Peyer's patch (tissue), 4 donors: ENCODE data around the gene LAP3. TPM values are rescaled to one million over a fixed set of nuclear protein-coding genes. Genes with fewer than 3 reads are reported as not detected.

ENCODE experiments used
- DNase-seq, 3 donors: peaks; one replicate each; pipeline ENCODE4 v3.0.0-alpha.2; 2017 to 2019
- H3K27ac ChIP-seq, 4 donors: fragments of 200-600 bp; sonication (generic); one replicate each; pipeline ENCODE4 v1.5.1; 2016 to 2019
- H3K27me3 ChIP-seq, 2 donors: fragments of 200-600 bp; sonication (generic); one replicate each; pipeline ENCODE4 v1.5.1; 2019
- H3K36me3 ChIP-seq, 3 donors: fragments of 200-600 bp; sonication (generic); one replicate each; pipeline ENCODE4 v1.5.1; 2016 to 2019
- H3K4me1 ChIP-seq, 4 donors: fragments of 200-600 bp; sonication (generic); one replicate each; pipeline ENCODE4 v1.5.1; 2016 to 2019
- H3K4me3 ChIP-seq, 4 donors: fragments of 200-600 bp; sonication (generic); 1 replicate in 3 of 4; 2 replicates in 1 of 4; pipeline ENCODE4 v1.5.1; 2016 to 2019; ENCODE audit warnings: mild to moderate bottlenecking in 1 of 4
- H3K9me3 ChIP-seq, 4 donors: fragments of 200-600 bp; sonication (generic); one replicate each; pipeline ENCODE4 v1.5.1; 2016 to 2019; ENCODE audit warnings: mild to moderate bottlenecking in 1 of 4
- CTCF ChIP-seq, 6 experiments: fragments of 450-650 bp in 4 of 6; fragments of 200-600 bp in 2 of 6; sonication (generic) in 1 of 6; IDR thresholded peaks; one replicate each; pipeline ENCODE4 v1.5.1; 2017 to 2019; ENCODE audit warnings: antibody characterized with exemption in 6 of 6, mild to moderate bottlenecking in 3 of 6, moderate library complexity in 1 of 6
- POLR2A ChIP-seq, 2 donors: fragments of 450-650 bp; IDR thresholded peaks; one replicate each; pipeline ENCODE4 v1.5.1; 2017; ENCODE audit warnings: antibody characterized with exemption in 2 of 2, mild to moderate bottlenecking in 2 of 2, moderate library complexity in 2 of 2
- total RNA-seq, 4 donors: library from RNA; depleted of rRNA; stranded (reverse); fragments of >200 nt; gene quantifications; one replicate each; pipeline ENCODE4 v1.1.0, GENCODE V29; 2016

Gene LAP3
- total RNA-seq, 4 donors from 2014 or later, result 41.4 to 79.2 (median 67.4) TPM

GRCh38 chr4:17578482-17578891 lies 1.5 kb downstream of the LAP3 start:
- H3K36me3 ChIP-seq, result peaks cover 0 to 34% (median 0%) of the 10 kb centered on the region in 3 donors
- H3K9me3 ChIP-seq, result no peaks in the 10 kb centered on the region
- H3K27me3 ChIP-seq, result no peaks in the 10 kb centered on the region
- H3K27ac ChIP-seq, result peak overlapping the region; percentile 57 to 97 (median 94)
- DNase-seq, result no peak
- peak overlapping the region; percentile 70 to 87 (median 83) for H3K4me3 ChIP-seq
- H3K4me1 ChIP-seq, result peaks cover 0 to 32% (median 7%) of the 10 kb centered on the region in 4 donors
- TF ChIP-seq CTCF (IDR thresholded peaks at IDR 0.05) (no peak), POLR2A (IDR thresholded peaks at IDR 0.05) (no peak)

GRCh38 chr4:17580969-17581368 lies 4.0 kb downstream of the LAP3 start:
- Histone ChIP-seq H3K27ac (peak overlapping the region in 1 of 4 donors; percentile 16), H3K36me3 (peaks cover 0 to 59% (median 0%) of the 10 kb centered on the region in 3 donors)
- DNase-seq, result no peak

GRCh38 chr4:17583276-17583675 lies 6.3 kb downstream of the LAP3 start:
- peaks cover 0 to 80% (median 0%) of the 10 kb centered on the region in 3 donors for H3K36me3 ChIP-seq

More at GRCh38 chr4:17580969-17581368, 4.0 kb downstream of the LAP3 start:
- Histone ChIP-seq H3K4me3 (no peak overlapping the region), H3K27me3 (no peaks in the 10 kb centered on the region), H3K9me3 (no peaks in the 10 kb centered on the region), H3K4me1 (peaks cover 0 to 32% (median 7%) of the 10 kb centered on the region in 4 donors)
- no peak for TF ChIP-seq CTCF (IDR thresholded peaks at IDR 0.05)
- no peak for TF ChIP-seq POLR2A (IDR thresholded peaks at IDR 0.05)

GRCh38 chr4:17583941-17584340 lies 6.9 kb downstream of the LAP3 start:
- no peak overlapping the region for H3K27ac ChIP-seq
- H3K9me3 ChIP-seq, result no peaks in the 10 kb centered on the region
- peaks cover 0 to 87% (median 0%) of the 10 kb centered on the region in 3 donors for H3K36me3 ChIP-seq
- no peaks in the 10 kb centered on the region for H3K27me3 ChIP-seq
- peaks cover 0 to 19% (median 4%) of the 10 kb centered on the region in 4 donors for H3K4me1 ChIP-seq
- TF ChIP-seq POLR2A (IDR thresholded peaks at IDR 0.05), result no peak
- TF ChIP-seq CTCF (IDR thresholded peaks at IDR 0.05), result no peak
- H3K4me3 ChIP-seq, result no peak overlapping the region
- DNase-seq, result no peak

More at GRCh38 chr4:17583276-17583675, 6.3 kb downstream of the LAP3 start:
- DNase-seq, result no peak
- Histone ChIP-seq H3K27me3 (no peaks in the 10 kb centered on the region), H3K4me1 (peaks cover 0 to 25% (median 7%) of the 10 kb centered on the region in 4 donors), H3K27ac (no peak overlapping the region), H3K9me3 (no peaks in the 10 kb centered on the region), H3K4me3 (no peak overlapping the region)
- TF ChIP-seq CTCF (IDR thresholded peaks at IDR 0.05), result no peak
- TF ChIP-seq POLR2A (IDR thresholded peaks at IDR 0.05), result no peak

- Histone ChIP-seq H3K27me3 (no peaks in the 10 kb centered on the region), H3K4me1 (peaks cover 0 to 12% (median 2%) of the 10 kb centered on the region in 4 donors), H3K27ac (no peak overlapping the region), H3K4me3 (no peak overlapping the region), H3K36me3 (peaks cover 0 to 93% (median 0%) of the 10 kb centered on the region in 3 donors), H3K9me3 (no peaks in the 10 kb centered on the region)
- TF ChIP-seq POLR2A (IDR thresholded peaks at IDR 0.05) (no peak), CTCF (IDR thresholded peaks at IDR 0.05) (no peak)
- DNase-seq, result no peak
These were observed 7.7 kb downstream of the LAP3 start for GRCh38 chr4:17584521-17585213.
